NT2/D1 (cell line): Measurements from ENCODE around the gene COA3.

Source experiments
- SUZ12 ChIP-seq: IDR thresholded peaks from 2 replicates; pipeline ENCODE4 v1.6.1; 2011; ENCODE audit not compliant: insufficient read length, insufficient read depth; ENCODE audit errors: extremely low read depth
- YY1 ChIP-seq: IDR thresholded peaks from 2 replicates; pipeline ENCODE4 v1.6.1; 2011; ENCODE audit not compliant: insufficient read length, insufficient read depth
- ZNF274 ChIP-seq: IDR thresholded peaks from 2 replicates; pipeline ENCODE4 v1.6.1; 2011; ENCODE audit warnings: mild to moderate bottlenecking, low read depth, low read length

GRCh38 chr17:42821176-42821575 lies 22.7 kb upstream of the COA3 start:
- TF ChIP-seq ZNF274 = no peak
- no peak for TF ChIP-seq SUZ12
- TF ChIP-seq YY1 = no peak
